IPS-NIHi11 (cell line): ENCODE results near the gene PELO.
"Not testable (repeated sequence)": the region's sequence is repeated elsewhere in the genome, so short reads cannot be mapped to it uniquely, and the experiment has no call there.

ENCODE experiments used
- DNase-seq: peaks from one replicate; pipeline ENCODE4 v3.0.0; 2012; ENCODE audit warnings: mixed read lengths, low spot score

Gene PELO

DNA sequence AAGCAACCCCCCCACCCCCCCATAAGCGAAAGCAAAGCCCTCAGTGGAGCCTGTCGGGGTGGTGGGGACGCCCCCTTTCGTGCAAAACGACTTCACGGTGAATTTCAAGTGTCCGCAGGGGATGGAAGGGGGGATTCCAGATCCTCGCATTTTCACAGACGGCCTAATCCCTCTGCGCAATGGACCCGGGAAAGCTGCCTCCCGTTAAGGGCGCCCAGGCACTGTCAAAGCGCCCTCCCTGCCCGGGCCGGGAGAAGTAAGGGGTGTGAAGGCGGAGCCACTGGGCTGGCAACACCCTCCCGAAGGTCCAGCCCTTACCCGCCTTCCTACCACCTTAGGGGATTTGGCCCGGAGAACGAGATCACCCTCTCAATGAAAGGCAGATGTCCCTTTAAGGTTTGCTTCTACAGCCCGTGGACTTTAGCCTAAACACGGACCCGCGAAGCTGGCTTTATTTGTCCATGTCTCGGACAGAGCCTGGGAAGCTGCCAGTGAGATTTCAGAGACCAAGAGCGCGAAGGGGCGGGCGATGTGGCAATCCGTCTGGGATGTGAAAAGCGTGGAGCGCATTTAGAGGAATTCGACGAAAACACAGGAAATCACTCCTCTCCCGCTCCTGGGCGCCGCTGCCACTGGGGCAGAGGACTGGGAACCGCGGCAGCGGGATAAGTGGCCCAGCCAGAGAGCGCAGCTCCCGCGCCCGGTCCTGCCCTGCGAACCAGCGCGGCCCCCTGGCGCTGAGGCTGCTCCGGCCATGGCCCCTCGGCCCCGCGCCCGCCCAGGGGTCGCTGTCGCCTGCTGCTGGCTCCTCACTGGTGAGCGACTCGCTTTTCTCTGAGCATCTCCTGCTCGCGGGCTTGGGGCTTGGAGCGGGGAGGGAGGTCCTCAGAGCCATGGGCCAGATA lies at the start of gene PELO, which contains the start of gene ITGA1:
Gene PELO (plus strand): TSS at position 317 of the 905 bp plus-strand sequence. CDS start 12,479 bp downstream, outside the sequence.
Gene ITGA1 (plus strand): TSS at position 317 of the 905 bp plus-strand sequence. CDS start 438 bp downstream, at position 755.
- DNase-seq: peak; percentile 73

GRCh38 chr5:52738095-52738506 lies 49.6 kb upstream of the PELO start:
- DNase-seq: no peak

GRCh38 chr5:52740007-52740406 lies 47.7 kb upstream of the PELO start:
- no peak for DNase-seq

DNA sequence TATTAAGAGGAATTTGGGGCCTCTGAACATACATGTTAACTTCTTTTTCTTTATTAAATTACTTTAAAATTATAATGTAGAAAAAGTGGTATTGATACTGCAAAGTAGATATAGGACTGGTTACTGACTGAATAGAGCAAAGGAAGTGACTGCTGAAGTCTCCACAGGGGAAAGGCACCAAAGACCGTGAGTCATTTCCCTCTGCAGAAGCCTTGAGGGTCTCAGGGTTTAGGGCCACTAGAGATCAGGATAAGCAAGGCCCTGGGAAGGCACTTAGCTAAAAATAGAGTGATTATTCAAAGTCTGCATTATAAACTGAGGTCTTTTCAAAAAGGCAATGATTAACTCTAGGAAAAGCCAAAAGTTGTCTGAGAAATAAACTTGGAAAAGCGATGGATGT lies 44.7 kb upstream of the PELO start:
- no peak for DNase-seq

DNA sequence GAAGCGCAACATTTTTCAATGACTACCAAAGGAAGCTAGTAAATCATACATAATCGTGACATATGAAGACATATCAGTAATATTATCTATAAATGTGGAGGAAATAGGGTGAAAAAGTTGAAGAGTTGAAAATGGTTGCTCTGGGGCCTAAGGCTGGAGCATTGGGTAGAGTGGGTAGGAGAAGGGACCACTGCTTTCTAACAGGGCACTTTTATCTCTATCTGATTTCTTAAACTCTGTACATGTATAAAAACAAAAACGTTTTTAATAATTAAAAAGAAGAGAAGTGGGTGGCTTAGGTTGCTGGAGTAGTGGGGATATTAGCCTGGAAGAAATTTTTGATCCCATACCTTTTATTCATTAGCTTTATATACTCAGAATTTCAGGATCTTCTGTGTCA lies 44.2 kb upstream of the PELO start:
- no peak for DNase-seq

DNA sequence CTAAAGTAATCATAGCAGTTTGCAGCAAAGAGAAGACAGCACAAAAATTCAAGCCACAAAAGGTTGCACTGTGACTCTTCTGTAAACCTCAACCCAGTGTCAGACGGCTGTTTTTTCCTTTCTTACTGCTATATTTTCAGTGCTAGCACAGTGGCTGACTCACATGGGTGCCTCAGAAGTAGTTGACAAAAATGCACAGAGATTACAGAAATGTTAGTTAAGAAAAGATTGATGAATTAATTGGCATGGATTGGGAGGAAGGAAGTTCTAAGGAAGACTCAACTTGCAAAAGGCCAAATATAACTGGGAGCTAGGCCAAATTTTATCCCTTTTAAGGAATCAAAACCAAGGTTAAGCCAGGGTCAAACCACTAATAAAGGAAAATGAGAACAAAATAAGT lies 43.7 kb upstream of the PELO start:
- DNase-seq: no peak

- not testable (repeated sequence) for DNase-seq
These were observed 42.8 kb upstream of the PELO start for GRCh38 chr5:52744867-52745458.

GRCh38 chr5:52746539-52746938 lies 41.2 kb upstream of the PELO start:
- DNase-seq: no peak

- no peak for DNase-seq
These were observed 39.1 kb upstream of the PELO start for GRCh38 chr5:52748590-52748989.

DNA sequence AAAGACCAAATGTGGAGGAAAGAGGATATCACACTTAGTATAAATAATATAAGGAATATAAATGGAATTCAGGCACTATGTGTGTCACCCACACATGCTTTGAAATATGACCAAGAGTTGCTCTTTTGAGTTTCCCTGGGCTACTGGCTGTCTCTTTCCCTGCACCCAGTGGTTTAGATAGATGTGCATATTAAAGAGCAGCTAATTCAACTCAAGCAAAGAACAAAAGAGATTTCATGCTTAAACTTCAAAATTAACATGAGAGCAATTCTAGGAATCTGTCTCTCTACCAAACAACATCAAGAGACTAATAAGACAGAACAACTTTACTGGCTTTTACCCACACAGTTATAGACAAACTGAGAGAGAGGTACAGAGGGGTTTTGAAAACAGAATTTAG lies 38.0 kb upstream of the PELO start:
- no peak for DNase-seq

DNA sequence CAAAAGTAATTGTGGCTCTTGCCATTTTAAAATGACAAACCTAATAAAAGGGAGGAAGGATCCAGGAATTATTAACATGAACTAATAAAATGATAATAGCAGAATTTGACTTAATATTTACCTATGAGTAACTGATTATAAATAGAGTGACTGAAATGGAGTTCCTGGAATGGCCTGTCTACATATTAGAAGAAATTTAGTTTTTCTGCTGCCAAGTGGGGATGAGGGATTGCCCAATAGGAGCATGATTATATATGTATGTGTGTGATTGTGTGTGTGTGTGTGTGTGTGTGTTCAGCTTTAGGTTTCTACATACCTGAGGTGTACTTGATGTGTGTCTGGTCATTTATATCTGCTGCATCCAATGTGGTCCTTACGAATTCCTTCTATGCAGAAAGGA lies 36.6 kb upstream of the PELO start:
- no peak for DNase-seq

- no peak for DNase-seq
These were observed 33.7 kb upstream of the PELO start for GRCh38 chr5:52754051-52754450.

DNA sequence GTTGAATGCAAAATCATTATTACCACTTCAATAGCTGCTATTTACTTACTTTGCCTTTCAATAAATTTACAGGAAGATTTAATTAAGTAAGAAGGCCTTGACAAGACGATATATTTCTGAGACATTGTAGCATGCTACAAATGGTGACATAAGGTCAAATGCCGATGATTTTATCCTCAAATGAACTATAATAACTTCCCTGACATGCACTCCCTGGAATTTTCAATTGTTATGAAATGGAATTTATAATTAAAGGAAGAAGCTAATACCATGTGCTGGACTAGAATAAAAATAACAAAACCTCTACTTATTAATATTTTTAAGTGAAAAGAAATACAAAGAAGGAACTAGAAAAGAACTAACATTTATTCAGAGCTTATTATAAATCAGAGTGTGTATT lies 30.2 kb upstream of the PELO start:
- DNase-seq: no peak

- no peak for DNase-seq
These were observed 29.7 kb upstream of the PELO start for GRCh38 chr5:52758014-52758413.

GRCh38 chr5:52759331-52759730 lies 28.4 kb upstream of the PELO start:
- DNase-seq: no peak

- DNase-seq: no peak
These were observed 26.9 kb upstream of the PELO start for GRCh38 chr5:52760695-52761366.

GRCh38 chr5:52767217-52767743 lies 20.4 kb upstream of the PELO start:
- no peak for DNase-seq

DNA sequence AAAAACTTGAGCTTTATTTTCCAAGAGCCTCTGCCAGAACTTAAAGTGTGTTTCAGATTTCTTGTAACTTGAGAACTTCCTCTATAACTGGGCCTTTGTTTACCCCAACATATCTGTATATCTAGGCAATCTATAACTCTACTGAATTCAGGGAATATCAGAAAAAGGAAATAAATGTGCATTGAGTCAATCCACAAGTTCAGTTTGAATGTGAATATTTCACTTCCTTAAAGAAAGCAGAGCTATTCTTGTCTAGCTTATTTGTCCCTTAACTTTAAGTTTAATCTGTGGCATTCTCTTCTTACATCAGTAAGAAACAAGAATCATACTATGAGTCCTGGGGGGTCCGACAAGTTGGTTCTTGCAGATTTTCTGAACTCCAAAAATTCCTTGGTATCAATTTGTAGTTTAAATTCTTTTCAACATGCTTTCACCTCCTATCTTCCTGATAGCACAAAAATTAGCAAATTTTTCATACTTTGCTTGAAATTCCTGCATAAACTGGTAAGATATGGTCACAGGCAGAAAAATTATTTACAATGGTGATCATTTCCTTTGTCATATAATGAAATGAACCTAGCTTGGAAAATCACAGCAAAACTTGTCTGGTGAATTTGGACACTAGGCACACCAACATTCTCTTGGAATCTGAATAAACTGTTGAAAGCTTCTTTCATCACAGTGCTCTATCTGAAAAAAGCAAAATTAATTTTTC lies 19.8 kb upstream of the PELO start:
- no peak for DNase-seq

DNA sequence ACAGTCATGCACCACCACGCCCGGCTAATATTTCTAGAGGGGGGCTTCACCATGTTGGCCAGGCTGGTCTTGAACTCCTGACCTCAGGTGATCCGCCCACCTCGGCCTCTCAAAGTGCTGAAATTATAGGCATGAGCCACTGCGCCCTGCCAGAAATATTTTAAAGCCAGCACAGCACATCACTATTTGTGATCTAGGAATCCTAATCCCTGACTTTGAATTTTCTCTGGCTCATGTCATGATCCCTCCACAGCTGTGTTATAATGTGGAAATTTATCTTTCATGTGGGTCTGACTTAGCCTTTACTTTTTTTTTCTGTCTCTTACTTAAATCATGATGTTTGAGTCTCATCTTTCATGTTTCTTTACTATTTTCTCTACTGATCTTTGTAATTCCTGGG lies 18.7 kb upstream of the PELO start:
- DNase-seq: no peak

DNA sequence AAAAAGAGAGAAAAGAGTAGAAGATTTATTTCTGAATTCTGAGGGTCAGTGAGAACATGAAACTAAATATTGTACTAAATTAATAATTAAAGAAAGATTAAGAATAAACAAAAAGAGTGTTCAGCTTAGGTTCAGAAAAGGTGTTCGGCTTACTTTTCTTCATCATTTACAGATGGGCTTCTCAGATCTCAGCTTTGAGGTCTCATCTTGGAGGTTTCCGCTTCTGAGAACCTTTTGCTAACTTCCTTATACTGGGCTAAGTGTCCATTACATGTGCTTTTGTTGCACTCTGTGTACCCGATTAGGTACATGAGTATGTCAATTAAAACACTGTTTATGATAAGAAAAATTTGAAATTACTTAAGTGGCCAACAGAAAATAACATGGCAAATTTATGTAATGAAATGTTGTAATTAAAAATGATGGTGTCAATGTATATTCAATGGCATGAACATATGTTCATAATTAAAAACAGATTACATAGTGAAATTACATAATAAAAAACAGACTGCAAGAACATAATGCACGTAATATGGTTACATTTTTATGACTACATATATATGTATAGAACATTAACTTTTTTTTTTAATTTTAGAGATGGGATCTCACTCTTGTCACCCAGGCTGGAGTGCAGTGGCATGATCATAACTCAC lies 17.3 kb upstream of the PELO start:
- DNase-seq: no peak

- no peak for DNase-seq
These were observed 16.2 kb upstream of the PELO start for GRCh38 chr5:52771343-52772039.
